ENCODE data around the gene TAF6.

The TAF6 gene

DNA sequence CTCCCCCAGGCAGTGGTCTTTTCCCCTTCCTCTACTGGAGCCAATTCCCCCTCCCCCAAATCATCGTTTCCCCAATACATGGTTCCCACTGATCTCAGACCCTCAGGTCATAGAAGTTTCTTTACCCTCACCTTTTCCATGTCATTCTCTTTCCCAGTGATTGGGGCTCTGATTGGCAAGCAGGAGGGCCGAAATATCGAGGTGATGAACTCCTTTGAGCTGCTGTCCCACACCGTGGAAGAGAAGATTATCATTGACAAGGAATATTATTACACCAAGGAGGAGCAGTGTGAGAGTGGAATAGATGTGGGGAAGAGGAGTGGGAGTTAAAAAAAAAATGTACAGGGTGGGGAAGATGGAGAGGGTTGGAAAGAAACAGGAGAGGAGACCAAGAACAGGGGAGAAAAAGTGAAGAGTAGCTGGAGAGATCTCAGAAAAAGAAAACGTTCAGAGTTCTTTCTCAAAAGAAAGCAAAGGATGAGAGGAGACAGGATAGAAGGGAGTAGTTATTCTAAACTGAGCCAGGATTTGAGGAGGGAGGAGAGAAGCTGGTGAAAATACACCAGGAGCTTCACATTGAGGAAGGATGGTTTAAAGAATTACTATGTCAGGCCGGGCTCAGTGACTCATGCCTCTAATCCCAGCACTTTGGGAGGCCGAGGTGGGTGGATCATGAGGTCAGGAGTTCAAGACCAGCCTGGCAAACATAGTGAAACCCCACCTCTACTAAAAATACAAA lies 29.5 kb downstream of the TAF6 start:
- peak overlapping the region; percentile 93 for H3K27ac ChIP-seq
- TF ChIP-seq, protein P1, sequence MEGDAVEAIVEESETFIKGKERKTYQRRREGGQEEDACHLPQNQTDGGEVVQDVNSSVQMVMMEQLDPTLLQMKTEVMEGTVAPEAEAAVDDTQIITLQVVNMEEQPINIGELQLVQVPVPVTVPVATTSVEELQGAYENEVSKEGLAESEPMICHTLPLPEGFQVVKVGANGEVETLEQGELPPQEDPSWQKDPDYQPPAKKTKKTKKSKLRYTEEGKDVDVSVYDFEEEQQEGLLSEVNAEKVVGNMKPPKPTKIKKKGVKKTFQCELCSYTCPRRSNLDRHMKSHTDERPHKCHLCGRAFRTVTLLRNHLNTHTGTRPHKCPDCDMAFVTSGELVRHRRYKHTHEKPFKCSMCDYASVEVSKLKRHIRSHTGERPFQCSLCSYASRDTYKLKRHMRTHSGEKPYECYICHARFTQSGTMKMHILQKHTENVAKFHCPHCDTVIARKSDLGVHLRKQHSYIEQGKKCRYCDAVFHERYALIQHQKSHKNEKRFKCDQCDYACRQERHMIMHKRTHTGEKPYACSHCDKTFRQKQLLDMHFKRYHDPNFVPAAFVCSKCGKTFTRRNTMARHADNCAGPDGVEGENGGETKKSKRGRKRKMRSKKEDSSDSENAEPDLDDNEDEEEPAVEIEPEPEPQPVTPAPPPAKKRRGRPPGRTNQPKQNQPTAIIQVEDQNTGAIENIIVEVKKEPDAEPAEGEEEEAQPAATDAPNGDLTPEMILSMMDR (conservative IDR thresholded peaks at IDR 0.05), result no peak

- TF ChIP-seq, protein P1 (conservative IDR thresholded peaks at IDR 0.05), result no peak
- peak within 1 kb of the TSS; percentile 93 for H3K27ac ChIP-seq
Measured at GRCh38 chr7:100088621-100089457, 30.3 kb downstream of the TAF6 start, which contains the start of gene COPS6. COPS6 (plus strand) TSS chr7:100088969; CDS start chr7:100088991, 22 bp downstream.

DNA sequence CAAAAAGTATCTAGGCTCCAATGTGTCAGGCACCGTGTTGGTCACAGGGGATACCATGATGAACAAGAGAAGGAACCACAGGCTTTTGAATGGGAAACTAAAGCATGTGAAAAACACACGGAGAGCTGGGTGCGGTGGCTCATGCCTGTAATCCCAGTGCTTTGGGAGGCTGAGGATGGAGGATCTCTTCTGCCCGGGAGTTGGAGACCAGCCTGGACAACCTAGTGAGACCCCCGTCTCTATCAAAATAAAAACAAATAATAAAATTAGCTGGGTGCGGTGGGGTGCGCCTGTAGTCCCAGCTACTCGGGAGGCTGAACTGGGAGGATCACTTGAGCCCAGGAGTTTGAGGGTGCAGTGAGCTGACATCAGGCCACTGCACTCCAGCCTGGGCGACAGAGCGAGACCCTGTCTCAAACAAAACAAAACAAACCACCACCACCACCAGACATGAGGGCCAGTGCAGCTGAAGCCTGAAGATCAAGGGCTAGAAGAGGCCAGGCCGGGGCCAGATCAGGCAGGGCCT lies 31.0 kb downstream of the TAF6 start:
- TF ChIP-seq, protein P1 (conservative IDR thresholded peaks at IDR 0.05), result no peak
- H3K27ac ChIP-seq, result peak overlapping the region; percentile 93

- TF ChIP-seq, protein P1 (conservative IDR thresholded peaks at IDR 0.05), result no peak
- H3K27ac ChIP-seq, result peak overlapping the region; percentile 93
Measured at GRCh38 chr7:100087055-100087750, 32.0 kb downstream of the TAF6 start.

- TF ChIP-seq, protein P1 (conservative IDR thresholded peaks at IDR 0.05), result no peak
- no peak overlapping the region for H3K27ac ChIP-seq
Measured at GRCh38 chr7:100085515-100085914, 33.6 kb downstream of the TAF6 start.

- H3K27ac ChIP-seq, result peak overlapping the region; percentile 98
- TF ChIP-seq, protein P1 (conservative IDR thresholded peaks at IDR 0.05), result no peak
Measured at GRCh38 chr7:100082978-100083377, 36.2 kb downstream of the TAF6 start.

Measured in VCaP (cell line).